ENCODE results near the gene MUC2. TPM values are rescaled to one million over a fixed set of nuclear protein-coding genes. Genes with fewer than 3 reads are reported as not detected.
"Not testable (repeated sequence)": the region's sequence is repeated elsewhere in the genome, so short reads cannot be mapped to it uniquely, and the experiment has no call there.

The MUC2 gene
- total RNA-seq, 1 donor from 2014 or later, result not detected

GRCh38 chr11:1111545-1112212 lies 37.0 kb downstream of the MUC2 start:
- no peak for DNase-seq (ENCODE audit: extremely low spot score in 2 of 2)

GRCh38 chr11:1112351-1113191 lies 37.9 kb downstream of the MUC2 start:
- H3K27me3 ChIP-seq, result no peaks in the 10 kb centered on the region
- DNase-seq (ENCODE audit: extremely low spot score in 2 of 2), result no peak
- H3K27ac ChIP-seq, result no peak overlapping the region
- no peaks in the 10 kb centered on the region for H3K36me3 ChIP-seq
- no peaks in the 10 kb centered on the region for H3K9me3 ChIP-seq
- H3K4me1 ChIP-seq, result no peaks in the 10 kb centered on the region
- no peak overlapping the region for H3K4me3 ChIP-seq
- TF ChIP-seq POLR2AphosphoS5 (IDR thresholded peaks at IDR 0.05; ENCODE audit: insufficient read depth in 1 of 2, low read depth in 1 of 2) (no peak), POLR2A (IDR thresholded peaks at IDR 0.05) (no peak), CTCF (IDR thresholded peaks at IDR 0.05) (no peak)
- intact Hi-C loops (cut with DNase I), result no loop called here

More at GRCh38 chr11:1111545-1112212, 37.0 kb downstream of the MUC2 start:
- Histone ChIP-seq H3K27ac (no peak overlapping the region), H3K4me3 (no peak overlapping the region), H3K9me3 (no peaks in the 10 kb centered on the region), H3K27me3 (no peaks in the 10 kb centered on the region), H3K36me3 (no peaks in the 10 kb centered on the region), H3K4me1 (no peaks in the 10 kb centered on the region)
- intact Hi-C loops (cut with DNase I), result no loop called here
- TF ChIP-seq POLR2A (IDR thresholded peaks at IDR 0.05), result no peak
- no peak for TF ChIP-seq POLR2AphosphoS5 (IDR thresholded peaks at IDR 0.05; ENCODE audit: insufficient read depth in 1 of 2, low read depth in 1 of 2)
- no peak for TF ChIP-seq CTCF (IDR thresholded peaks at IDR 0.05)

GRCh38 chr11:1113405-1114201 lies 38.9 kb downstream of the MUC2 start:
- no peak for DNase-seq (ENCODE audit: extremely low spot score in 2 of 2)
- Histone ChIP-seq H3K27ac (no peak overlapping the region), H3K4me1 (no peaks in the 10 kb centered on the region), H3K4me3 (no peak overlapping the region), H3K36me3 (no peaks in the 10 kb centered on the region), H3K9me3 (no peaks in the 10 kb centered on the region), H3K27me3 (no peaks in the 10 kb centered on the region)
- TF ChIP-seq CTCF (IDR thresholded peaks at IDR 0.05) (no peak), POLR2A (IDR thresholded peaks at IDR 0.05) (no peak), POLR2AphosphoS5 (IDR thresholded peaks at IDR 0.05; ENCODE audit: insufficient read depth in 1 of 2, low read depth in 1 of 2) (no peak)
- intact Hi-C loops (cut with DNase I), result no loop called here

- H3K27ac ChIP-seq; H3K36me3 ChIP-seq; H3K4me1 ChIP-seq; H3K4me3 ChIP-seq; DNase-seq (ENCODE audit: extremely low spot score in 2 of 2); intact Hi-C loops (cut with DNase I); H3K27me3 ChIP-seq; H3K9me3 ChIP-seq: not testable (repeated sequence)
Measured at GRCh38 chr11:1115292-1115691, 40.6 kb downstream of the MUC2 start.

GRCh38 chr11:1116104-1116503 lies 41.4 kb downstream of the MUC2 start:
- H3K4me1 ChIP-seq, result no peaks in the 10 kb centered on the region
- TF ChIP-seq CTCF (IDR thresholded peaks at IDR 0.05), result no peak
- no peak for TF ChIP-seq POLR2AphosphoS5 (IDR thresholded peaks at IDR 0.05; ENCODE audit: insufficient read depth in 1 of 2, low read depth in 1 of 2)
- H3K9me3 ChIP-seq, result no peaks in the 10 kb centered on the region
- H3K4me3 ChIP-seq, result no peak overlapping the region
- H3K27me3 ChIP-seq, result no peaks in the 10 kb centered on the region
- no peaks in the 10 kb centered on the region for H3K36me3 ChIP-seq
- H3K27ac ChIP-seq, result no peak overlapping the region
- intact Hi-C loops (cut with DNase I), result no loop called here
- DNase-seq (ENCODE audit: extremely low spot score in 2 of 2), result no peak

Measured in vagina (tissue), 2 donors.